HG02623 (cell line): ENCODE results near the gene RPL37A.

Source experiments
- ATAC-seq: cut with Tn5 transposase; IDR thresholded peaks from one replicate; pipeline ENCODE4 v1.9.1; 2021; ENCODE audit warnings: moderate library complexity; ENCODE audit not compliant: unreplicated experiment

The RPL37A gene

GRCh38 chr2:216546241-216546640 is 47.6 kb downstream of the RPL37A start:
- ATAC-seq: no peak

- ATAC-seq: no peak
Measured at GRCh38 chr2:216546641-216547403, 48.2 kb downstream of the RPL37A start.

GRCh38 chr2:216548901-216549331 is 50.3 kb downstream of the RPL37A start:
- no peak for ATAC-seq

- ATAC-seq: no peak
Measured at GRCh38 chr2:216549926-216550690, 51.5 kb downstream of the RPL37A start.

GRCh38 chr2:216551234-216552068 is 52.8 kb downstream of the RPL37A start:
- ATAC-seq: no peak

- ATAC-seq: no peak
Measured at GRCh38 chr2:216553093-216553478, 54.4 kb downstream of the RPL37A start.
